ENCODE measurements around the gene TMEM218. TPM values are rescaled to one million over a fixed set of nuclear protein-coding genes. Genes with fewer than 3 reads are reported as not detected.

The TMEM218 gene
- total RNA-seq, 2 experiments from 2014 or later: 3.9 to 4.4 TPM

DNA sequence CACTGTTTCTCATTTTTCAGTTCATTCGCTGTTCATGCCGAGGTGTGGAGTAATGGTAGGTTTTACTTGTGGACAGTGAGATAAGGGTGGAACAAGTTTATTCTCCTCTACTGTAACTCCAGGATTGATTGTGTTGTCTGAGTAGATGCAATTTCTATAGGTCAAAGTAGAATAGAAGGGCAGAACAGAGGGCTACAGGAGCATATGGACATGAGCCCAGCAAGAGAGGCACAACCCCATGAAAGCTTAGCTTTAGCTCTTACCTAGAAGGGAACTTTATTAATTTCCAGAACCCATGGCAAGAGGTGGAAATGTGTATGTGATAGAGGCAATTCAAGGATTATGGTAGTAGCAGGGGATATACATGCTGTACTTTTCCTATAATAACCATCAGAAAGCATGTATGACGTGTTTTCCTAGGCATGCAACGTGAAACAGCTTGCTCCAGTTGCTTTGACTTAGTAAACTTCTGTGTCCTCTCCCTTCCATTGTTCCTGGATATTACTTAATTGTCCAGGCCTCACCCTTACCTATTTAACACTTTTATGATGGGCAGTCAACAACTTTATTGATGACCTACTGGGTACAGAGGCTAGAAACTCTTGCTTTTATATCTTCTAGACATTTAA, 62.1 kb downstream of the TMEM218 start:
- Histone ChIP-seq H3K27ac (ENCODE audit: low read depth in 1 of 2, low read length in 2 of 2) (no peak overlapping the region), H3K27me3 (ENCODE audit: control insufficient read depth in 1 of 2, insufficient read depth in 2 of 2, low read length in 2 of 2) (no peaks in the 10 kb centered on the region), H3K4me1 (ENCODE audit: insufficient read depth, low read length) (no peaks in the 10 kb centered on the region), H3K36me3 (ENCODE audit: insufficient read depth, low read length) (no peaks in the 10 kb centered on the region), H3K4me3 (ENCODE audit: low read length) (no peak overlapping the region), H3K9me3 (ENCODE audit: control insufficient read depth in 1 of 2, insufficient read depth in 1 of 2, low read length in 2 of 2) (peaks cover 0 to 3% of the 10 kb centered on the region in 2 experiments)
- H3K27ac Mint-ChIP-seq: no peak overlapping the region
- ChIA-PET POLR2A (no interaction called here), CTCF (no interaction called here)
- H3K4me1 Mint-ChIP-seq (ENCODE audit: low read depth): no peaks in the 10 kb centered on the region
- intact Hi-C loops (cut with DNase I, micrococcal nuclease): no loop called here
- H3K36me3 Mint-ChIP-seq (ENCODE audit: low read depth): peaks cover 8% of the 10 kb centered on the region
- ATAC-seq (ENCODE audit: poor library complexity) (no peak), DNase-seq (no peak)
- H3K27me3 Mint-ChIP-seq: no peaks in the 10 kb centered on the region
- no peak overlapping the region for H3K4me3 Mint-ChIP-seq
- peaks cover 2% of the 10 kb centered on the region for H3K9me3 Mint-ChIP-seq
- TF ChIP-seq, protein P1, sequence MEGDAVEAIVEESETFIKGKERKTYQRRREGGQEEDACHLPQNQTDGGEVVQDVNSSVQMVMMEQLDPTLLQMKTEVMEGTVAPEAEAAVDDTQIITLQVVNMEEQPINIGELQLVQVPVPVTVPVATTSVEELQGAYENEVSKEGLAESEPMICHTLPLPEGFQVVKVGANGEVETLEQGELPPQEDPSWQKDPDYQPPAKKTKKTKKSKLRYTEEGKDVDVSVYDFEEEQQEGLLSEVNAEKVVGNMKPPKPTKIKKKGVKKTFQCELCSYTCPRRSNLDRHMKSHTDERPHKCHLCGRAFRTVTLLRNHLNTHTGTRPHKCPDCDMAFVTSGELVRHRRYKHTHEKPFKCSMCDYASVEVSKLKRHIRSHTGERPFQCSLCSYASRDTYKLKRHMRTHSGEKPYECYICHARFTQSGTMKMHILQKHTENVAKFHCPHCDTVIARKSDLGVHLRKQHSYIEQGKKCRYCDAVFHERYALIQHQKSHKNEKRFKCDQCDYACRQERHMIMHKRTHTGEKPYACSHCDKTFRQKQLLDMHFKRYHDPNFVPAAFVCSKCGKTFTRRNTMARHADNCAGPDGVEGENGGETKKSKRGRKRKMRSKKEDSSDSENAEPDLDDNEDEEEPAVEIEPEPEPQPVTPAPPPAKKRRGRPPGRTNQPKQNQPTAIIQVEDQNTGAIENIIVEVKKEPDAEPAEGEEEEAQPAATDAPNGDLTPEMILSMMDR (IDR thresholded peaks at IDR 0.05): no peak

Other genes with a start within 250 kb of the TMEM218 start
- 10 to 100 TPM; 26.2 to 27.2 TPM for gene ROBO3, start 246.2 kb downstream of the TMEM218 start, total RNA-seq
- not detected for gene ROBO4, start 213.8 kb downstream of the TMEM218 start, total RNA-seq
- gene HEPN1, start 192.4 kb downstream of the TMEM218 start, total RNA-seq: not detected
- not detected for gene HEPACAM, start 175.6 kb downstream of the TMEM218 start, total RNA-seq
- 1 to 10 TPM in 1 of 2 experiments, under 1 TPM in 1; 0.89 to 1.1 TPM for gene CCDC15, start 157.4 kb downstream of the TMEM218 start, total RNA-seq
- under 1 TPM; 0.25 to 0.34 TPM for gene SLC37A2, start 48.3 kb downstream of the TMEM218 start, total RNA-seq
- not detected for gene PKNOX2, start 53.1 kb upstream of the TMEM218 start, total RNA-seq

All from CD4-positive, alpha-beta T cell (primary cell).